LNCaP clone FGC (cell line): Measurements from ENCODE around the gene EPO.
"Not testable (repeated sequence)": the region's sequence is repeated elsewhere in the genome, so short reads cannot be mapped to it uniquely, and the experiment has no call there.

Experiments used
- DNase-seq: peaks from one replicate; pipeline ENCODE4 v3.0.0-alpha.2; 2011; ENCODE audit warnings: low read depth
- H3K4me3 ChIP-seq: 2 replicates; pipeline ENCODE4 v1.5.1; 2011; ENCODE audit warnings: mild to moderate bottlenecking, low read depth, low read length, control low read depth
- CTCF ChIP-seq: IDR thresholded peaks from 2 replicates; pipeline ENCODE4 v1.5.1; 2012; ENCODE audit warnings: mild to moderate bottlenecking; ENCODE audit not compliant: control insufficient read depth, insufficient read depth; ENCODE audit errors: extremely low read depth

Gene EPO

GRCh38 chr7:100694098-100694745 lies 26.0 kb upstream of the EPO start, which contains the start of gene GIGYF1:
Gene GIGYF1, minus strand, starts transcription at chr7:100694250. Its CDS starts 6,012 bp downstream, at chr7:100688238.
- TF ChIP-seq CTCF = no peak
- no peak for DNase-seq
- peak within 1 kb of the TSS; percentile 86 for H3K4me3 ChIP-seq

GRCh38 chr7:100696123-100696521 lies 24.1 kb upstream of the EPO start:
- no peak overlapping the region for H3K4me3 ChIP-seq
- no peak for DNase-seq
- no peak for TF ChIP-seq CTCF

GRCh38 chr7:100699018-100699417 lies 21.2 kb upstream of the EPO start:
- TF ChIP-seq CTCF = no peak
- DNase-seq = no peak

GRCh38 chr7:100701089-100701488 lies 19.2 kb upstream of the EPO start:
- H3K4me3 ChIP-seq, DNase-seq: not testable (repeated sequence)

More at GRCh38 chr7:100699018-100699417, 21.2 kb upstream of the EPO start:
- no peak overlapping the region for H3K4me3 ChIP-seq

- peak overlapping the region; percentile 92 for H3K4me3 ChIP-seq
- DNase-seq = no peak
- TF ChIP-seq CTCF = peak; percentile 95
These were observed 14.9 kb upstream of the EPO start for GRCh38 chr7:100705320-100705752.

GRCh38 chr7:100705753-100706671 lies 14.3 kb upstream of the EPO start, which contains the start of gene POP7:
Gene POP7, plus strand, starts transcription at chr7:100706121. Its CDS starts 710 bp downstream, at chr7:100706831.
- TF ChIP-seq CTCF = no peak
- peak; percentile 91 for DNase-seq
- H3K4me3 ChIP-seq = peak within 1 kb of the TSS; percentile 92

GRCh38 chr7:100706672-100707311 lies 13.5 kb upstream of the EPO start:
- TF ChIP-seq CTCF = no peak
- DNase-seq = no peak
- H3K4me3 ChIP-seq = peak overlapping the region; percentile 92
